GM12891 (cell line): Measurements from ENCODE around the gene ZNF783.

Source experiments
- PAX5 ChIP-seq: IDR thresholded peaks from 2 replicates; pipeline ENCODE4 v1.6.1; 2011; ENCODE audit warnings: low read length, moderate library complexity, mild to moderate bottlenecking; ENCODE audit not compliant: insufficient read depth, severe bottlenecking
- POLR2A ChIP-seq: IDR thresholded peaks from 2 replicates; pipeline ENCODE4 v1.6.1; 2011; ENCODE audit warnings: low read depth, low read length, control low read depth
- POLR2AphosphoS5 ChIP-seq: IDR thresholded peaks from 2 replicates; pipeline ENCODE4 v1.6.1; 2011; ENCODE audit warnings: low read depth, low read length, control low read depth
- POU2F2 ChIP-seq: IDR thresholded peaks from 2 replicates; pipeline ENCODE4 v1.6.1; 2011; ENCODE audit warnings: low read depth, mild to moderate bottlenecking, control low read depth, low read length, moderate library complexity
- SPI1 ChIP-seq: IDR thresholded peaks from 2 replicates; pipeline ENCODE4 v1.6.1; 2011; ENCODE audit warnings: low read depth, low read length, control low read depth
- TAF1 ChIP-seq: IDR thresholded peaks from 2 replicates; pipeline ENCODE4 v1.6.1; 2011; ENCODE audit warnings: low read depth, low read length, control low read depth

DNA sequence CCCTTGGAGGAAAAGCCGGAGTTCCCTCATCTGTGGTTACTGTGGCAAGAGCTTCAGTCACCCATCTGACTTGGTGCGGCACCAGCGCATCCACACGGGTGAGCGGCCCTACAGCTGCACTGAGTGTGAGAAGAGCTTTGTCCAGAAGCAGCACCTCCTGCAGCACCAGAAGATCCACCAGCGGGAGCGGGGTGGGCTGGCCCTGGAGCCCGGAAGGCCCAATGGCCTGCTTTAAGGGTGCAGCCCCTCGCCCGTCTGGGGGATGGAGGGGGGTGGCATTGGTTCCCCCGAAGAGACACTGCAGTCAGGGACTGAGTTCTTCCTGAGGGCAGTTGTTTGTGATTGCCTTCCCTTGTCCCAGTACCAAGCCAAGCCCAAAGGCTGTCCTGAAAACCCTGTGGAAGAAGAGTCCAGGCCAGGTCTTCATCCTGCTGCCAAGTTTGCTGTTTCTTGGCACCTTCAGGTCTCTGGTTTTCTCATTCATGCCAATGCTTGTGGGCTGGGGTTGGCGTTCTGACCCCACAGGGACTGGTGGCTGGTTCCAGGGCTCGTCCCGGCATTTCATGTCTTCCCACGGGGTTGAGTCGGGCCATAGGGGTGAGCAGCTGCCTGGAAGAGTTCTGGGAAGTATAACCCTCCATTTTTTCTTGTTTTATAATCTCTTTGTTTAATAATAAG lies 7.7 kb upstream of the ZNF783 start:
- no peak for TF ChIP-seq SPI1
- TF ChIP-seq TAF1 = no peak
- TF ChIP-seq POLR2AphosphoS5 = no peak
- no peak for TF ChIP-seq POLR2A
- TF ChIP-seq PAX5 = no peak
- no peak for TF ChIP-seq POU2F2
